Liver (tissue), 3 donors: ENCODE measurements around the gene ABCC9.

Experiments used
- EGR1 ChIP-seq, 2 donors: IDR thresholded peaks; 2 replicates each; pipeline ENCODE4 v1.6.1; 2016 to 2018; ENCODE audit warnings: antibody characterized with exemption in 2 of 2, low read depth in 2 of 2
- FOXA2 ChIP-seq: IDR thresholded peaks from 2 replicates; pipeline ENCODE4 v1.6.1; 2016; ENCODE audit warnings: antibody characterized with exemption
- HNF4G ChIP-seq: IDR thresholded peaks from 2 replicates; pipeline ENCODE4 v1.6.1; 2016; ENCODE audit warnings: antibody characterized with exemption
- RAD21 ChIP-seq, 2 donors: IDR thresholded peaks; 2 replicates each; pipeline ENCODE4 v1.6.1; 2016; ENCODE audit warnings: antibody characterized with exemption in 2 of 2, mild to moderate bottlenecking in 2 of 2
- SP1 ChIP-seq: IDR thresholded peaks from 2 replicates; pipeline ENCODE4 v1.6.1; 2018; ENCODE audit warnings: antibody characterized with exemption, mild to moderate bottlenecking
- TAF1 ChIP-seq: conservative IDR thresholded peaks from 2 replicates; pipeline ENCODE4 v1.6.1; 2016; ENCODE audit warnings: antibody characterized with exemption, mild to moderate bottlenecking
- TF ChIP-seq, protein P1 (sequence below): fragments of 150-350 bp; IDR thresholded peaks from 2 replicates; pipeline ENCODE4 v1.5.1; 2017; ENCODE audit warnings: improper control_type of control experiment, low read depth, low read length; ENCODE audit not compliant: missing input control
- TF ChIP-seq, protein P2 (sequence below): IDR thresholded peaks from 2 replicates; pipeline ENCODE4 v1.6.1; 2016; ENCODE audit warnings: antibody characterized with exemption
- TF ChIP-seq, protein P3 (sequence below): IDR thresholded peaks from 2 replicates; pipeline ENCODE4 v1.6.1; 2016; ENCODE audit warnings: antibody characterized with exemption, mild to moderate bottlenecking
- TF ChIP-seq, protein P4 (sequence below): IDR thresholded peaks from 2 replicates; pipeline ENCODE4 v1.6.1; 2016; ENCODE audit warnings: antibody characterized with exemption
- donor health status: healthy.
- donor health status: healthy.

GRCh38 chr12:21910657-21911056 is 30.6 kb downstream of the ABCC9 start:
- TF ChIP-seq, protein P1, sequence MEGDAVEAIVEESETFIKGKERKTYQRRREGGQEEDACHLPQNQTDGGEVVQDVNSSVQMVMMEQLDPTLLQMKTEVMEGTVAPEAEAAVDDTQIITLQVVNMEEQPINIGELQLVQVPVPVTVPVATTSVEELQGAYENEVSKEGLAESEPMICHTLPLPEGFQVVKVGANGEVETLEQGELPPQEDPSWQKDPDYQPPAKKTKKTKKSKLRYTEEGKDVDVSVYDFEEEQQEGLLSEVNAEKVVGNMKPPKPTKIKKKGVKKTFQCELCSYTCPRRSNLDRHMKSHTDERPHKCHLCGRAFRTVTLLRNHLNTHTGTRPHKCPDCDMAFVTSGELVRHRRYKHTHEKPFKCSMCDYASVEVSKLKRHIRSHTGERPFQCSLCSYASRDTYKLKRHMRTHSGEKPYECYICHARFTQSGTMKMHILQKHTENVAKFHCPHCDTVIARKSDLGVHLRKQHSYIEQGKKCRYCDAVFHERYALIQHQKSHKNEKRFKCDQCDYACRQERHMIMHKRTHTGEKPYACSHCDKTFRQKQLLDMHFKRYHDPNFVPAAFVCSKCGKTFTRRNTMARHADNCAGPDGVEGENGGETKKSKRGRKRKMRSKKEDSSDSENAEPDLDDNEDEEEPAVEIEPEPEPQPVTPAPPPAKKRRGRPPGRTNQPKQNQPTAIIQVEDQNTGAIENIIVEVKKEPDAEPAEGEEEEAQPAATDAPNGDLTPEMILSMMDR, result no peak
- TF ChIP-seq, protein P2, sequence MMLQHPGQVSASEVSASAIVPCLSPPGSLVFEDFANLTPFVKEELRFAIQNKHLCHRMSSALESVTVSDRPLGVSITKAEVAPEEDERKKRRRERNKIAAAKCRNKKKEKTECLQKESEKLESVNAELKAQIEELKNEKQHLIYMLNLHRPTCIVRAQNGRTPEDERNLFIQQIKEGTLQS, result no peak
- TF ChIP-seq HNF4G (no peak), TAF1 (no peak), RAD21 (IDR thresholded peaks at IDR 0.05) (no peak), SP1 (no peak), FOXA2 (no peak), EGR1 (IDR thresholded peaks at IDR 0.05; ENCODE audit: low read depth in 2 of 2) (no peak)
- TF ChIP-seq, protein P3, sequence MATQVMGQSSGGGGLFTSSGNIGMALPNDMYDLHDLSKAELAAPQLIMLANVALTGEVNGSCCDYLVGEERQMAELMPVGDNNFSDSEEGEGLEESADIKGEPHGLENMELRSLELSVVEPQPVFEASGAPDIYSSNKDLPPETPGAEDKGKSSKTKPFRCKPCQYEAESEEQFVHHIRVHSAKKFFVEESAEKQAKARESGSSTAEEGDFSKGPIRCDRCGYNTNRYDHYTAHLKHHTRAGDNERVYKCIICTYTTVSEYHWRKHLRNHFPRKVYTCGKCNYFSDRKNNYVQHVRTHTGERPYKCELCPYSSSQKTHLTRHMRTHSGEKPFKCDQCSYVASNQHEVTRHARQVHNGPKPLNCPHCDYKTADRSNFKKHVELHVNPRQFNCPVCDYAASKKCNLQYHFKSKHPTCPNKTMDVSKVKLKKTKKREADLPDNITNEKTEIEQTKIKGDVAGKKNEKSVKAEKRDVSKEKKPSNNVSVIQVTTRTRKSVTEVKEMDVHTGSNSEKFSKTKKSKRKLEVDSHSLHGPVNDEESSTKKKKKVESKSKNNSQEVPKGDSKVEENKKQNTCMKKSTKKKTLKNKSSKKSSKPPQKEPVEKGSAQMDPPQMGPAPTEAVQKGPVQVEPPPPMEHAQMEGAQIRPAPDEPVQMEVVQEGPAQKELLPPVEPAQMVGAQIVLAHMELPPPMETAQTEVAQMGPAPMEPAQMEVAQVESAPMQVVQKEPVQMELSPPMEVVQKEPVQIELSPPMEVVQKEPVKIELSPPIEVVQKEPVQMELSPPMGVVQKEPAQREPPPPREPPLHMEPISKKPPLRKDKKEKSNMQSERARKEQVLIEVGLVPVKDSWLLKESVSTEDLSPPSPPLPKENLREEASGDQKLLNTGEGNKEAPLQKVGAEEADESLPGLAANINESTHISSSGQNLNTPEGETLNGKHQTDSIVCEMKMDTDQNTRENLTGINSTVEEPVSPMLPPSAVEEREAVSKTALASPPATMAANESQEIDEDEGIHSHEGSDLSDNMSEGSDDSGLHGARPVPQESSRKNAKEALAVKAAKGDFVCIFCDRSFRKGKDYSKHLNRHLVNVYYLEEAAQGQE, result no peak
- TF ChIP-seq, protein P4, sequence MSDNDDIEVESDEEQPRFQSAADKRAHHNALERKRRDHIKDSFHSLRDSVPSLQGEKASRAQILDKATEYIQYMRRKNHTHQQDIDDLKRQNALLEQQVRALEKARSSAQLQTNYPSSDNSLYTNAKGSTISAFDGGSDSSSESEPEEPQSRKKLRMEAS, result no peak
